ENCODE results near the gene MAG.

The MAG gene

GRCh38 chr19:35292421-35293362 lies 731 bp downstream of the MAG start:
- peaks cover 10 to 47% (median 37%) of the 10 kb centered on the region in 5 donors for H3K27me3 ChIP-seq (ENCODE audit: control insufficient read depth in 5 of 5, insufficient read depth in 4 of 5, low read length in 5 of 5)
- no peaks in the 10 kb centered on the region for H3K9me3 ChIP-seq (ENCODE audit: control insufficient read depth in 5 of 5, low read length in 5 of 5)
- peaks cover 0 to 3% (median 0%) of the 10 kb centered on the region in 5 donors for H3K4me1 ChIP-seq (ENCODE audit: control insufficient read depth in 5 of 5, insufficient read depth in 5 of 5, low read length in 5 of 5)
- no peak overlapping the region for H3K4me3 ChIP-seq (ENCODE audit: low read depth in 1 of 5, low read length in 5 of 5)
- H3K9ac ChIP-seq (ENCODE audit: low read length in 5 of 5): no peak overlapping the region
- H3K27ac ChIP-seq (ENCODE audit: low read depth, low read length): no peak overlapping the region
- H3K36me3 ChIP-seq (ENCODE audit: control insufficient read depth in 5 of 5, insufficient read depth in 5 of 5, low read length in 5 of 5): no peaks in the 10 kb centered on the region

DNA sequence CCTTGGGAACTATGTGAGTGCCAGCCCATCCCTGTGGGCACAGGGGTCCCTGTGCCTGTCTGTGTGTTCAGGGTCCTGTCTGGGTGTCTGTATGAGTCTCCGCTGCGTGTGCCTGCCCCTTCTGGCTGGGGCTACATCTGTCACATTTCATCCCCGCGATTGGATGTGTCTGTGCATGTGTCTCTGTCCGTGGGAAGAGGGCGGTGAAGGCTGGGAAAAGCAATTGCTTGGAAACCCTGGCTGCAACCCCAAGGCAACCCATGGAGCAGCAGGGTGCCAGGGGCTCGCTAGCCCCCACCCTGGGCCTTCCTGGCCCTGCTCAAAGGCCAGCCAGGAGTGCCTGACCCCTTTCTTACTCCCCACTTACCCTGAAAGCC lies 1.4 kb downstream of the MAG start:
- H3K4me3 ChIP-seq (ENCODE audit: low read depth in 1 of 5, low read length in 5 of 5): no peak overlapping the region
- H3K9me3 ChIP-seq (ENCODE audit: control insufficient read depth in 5 of 5, low read length in 5 of 5): no peaks in the 10 kb centered on the region
- H3K9ac ChIP-seq (ENCODE audit: low read length in 5 of 5): no peak overlapping the region
- H3K27me3 ChIP-seq (ENCODE audit: control insufficient read depth in 5 of 5, insufficient read depth in 4 of 5, low read length in 5 of 5): peaks cover 10 to 47% (median 43%) of the 10 kb centered on the region in 5 donors
- no peak overlapping the region for H3K27ac ChIP-seq (ENCODE audit: low read depth, low read length)
- H3K4me1 ChIP-seq (ENCODE audit: control insufficient read depth in 5 of 5, insufficient read depth in 5 of 5, low read length in 5 of 5): peaks cover 0 to 3% (median 0%) of the 10 kb centered on the region in 5 donors
- no peaks in the 10 kb centered on the region for H3K36me3 ChIP-seq (ENCODE audit: control insufficient read depth in 5 of 5, insufficient read depth in 5 of 5, low read length in 5 of 5)

DNA sequence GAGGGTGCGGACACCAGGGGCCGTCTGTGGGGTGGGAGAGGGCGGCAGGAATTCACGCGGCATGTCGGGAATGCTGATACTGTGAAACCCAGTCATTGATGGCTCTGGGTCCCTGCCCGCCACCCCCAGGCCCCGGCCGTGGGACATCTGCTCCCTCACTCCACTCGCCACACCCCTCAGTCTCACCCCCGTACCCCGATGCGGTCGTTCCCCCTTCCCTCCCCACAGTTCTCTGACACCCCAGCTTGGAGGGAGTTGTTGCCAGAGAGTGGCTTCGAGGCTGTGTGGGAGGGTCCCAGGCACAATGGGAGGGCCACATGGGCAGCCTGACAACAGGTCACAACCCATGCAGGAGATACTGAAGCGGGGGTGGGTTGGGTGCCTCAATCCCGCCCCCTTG lies 1.8 kb downstream of the MAG start:
- peaks cover 0 to 3% (median 0%) of the 10 kb centered on the region in 5 donors for H3K4me1 ChIP-seq (ENCODE audit: control insufficient read depth in 5 of 5, insufficient read depth in 5 of 5, low read length in 5 of 5)
- H3K27me3 ChIP-seq (ENCODE audit: control insufficient read depth in 5 of 5, insufficient read depth in 4 of 5, low read length in 5 of 5): peaks cover 10 to 48% (median 45%) of the 10 kb centered on the region in 5 donors
- no peaks in the 10 kb centered on the region for H3K36me3 ChIP-seq (ENCODE audit: control insufficient read depth in 5 of 5, insufficient read depth in 5 of 5, low read length in 5 of 5)
- no peak overlapping the region for H3K4me3 ChIP-seq (ENCODE audit: low read depth in 1 of 5, low read length in 5 of 5)
- no peak overlapping the region for H3K27ac ChIP-seq (ENCODE audit: low read depth, low read length)
- H3K9me3 ChIP-seq (ENCODE audit: control insufficient read depth in 5 of 5, low read length in 5 of 5): no peaks in the 10 kb centered on the region
- no peak overlapping the region for H3K9ac ChIP-seq (ENCODE audit: low read length in 5 of 5)

DNA sequence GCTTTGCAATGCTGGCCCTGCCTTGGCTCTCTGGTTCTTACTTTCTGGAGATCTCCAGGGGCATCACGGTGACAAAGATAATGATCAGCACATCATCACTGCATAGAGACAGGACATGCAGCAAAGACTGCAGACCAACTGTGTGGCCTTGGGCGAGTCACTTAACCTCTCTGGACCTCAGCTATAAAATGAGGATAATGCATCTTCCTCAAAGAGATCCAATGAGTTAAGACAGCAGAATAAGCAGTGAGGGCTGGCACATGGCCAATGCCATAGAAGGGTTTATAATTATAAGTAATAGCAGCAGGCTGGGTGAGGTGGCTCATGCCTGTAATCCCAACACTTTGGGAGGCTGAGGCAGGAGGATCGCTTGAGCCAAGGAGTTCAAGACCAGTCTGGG lies 2.4 kb downstream of the MAG start:
- no peaks in the 10 kb centered on the region for H3K9me3 ChIP-seq (ENCODE audit: control insufficient read depth in 5 of 5, low read length in 5 of 5)
- no peaks in the 10 kb centered on the region for H3K36me3 ChIP-seq (ENCODE audit: control insufficient read depth in 5 of 5, insufficient read depth in 5 of 5, low read length in 5 of 5)
- H3K4me1 ChIP-seq (ENCODE audit: control insufficient read depth in 5 of 5, insufficient read depth in 5 of 5, low read length in 5 of 5): peaks cover 0 to 3% (median 0%) of the 10 kb centered on the region in 5 donors
- H3K27ac ChIP-seq (ENCODE audit: low read depth, low read length): no peak overlapping the region
- H3K9ac ChIP-seq (ENCODE audit: low read length in 5 of 5): no peak overlapping the region
- peaks cover 10 to 48% (median 45%) of the 10 kb centered on the region in 5 donors for H3K27me3 ChIP-seq (ENCODE audit: control insufficient read depth in 5 of 5, insufficient read depth in 4 of 5, low read length in 5 of 5)
- no peak overlapping the region for H3K4me3 ChIP-seq (ENCODE audit: low read depth in 1 of 5, low read length in 5 of 5)

GRCh38 chr19:35294859-35295791 lies 3.2 kb downstream of the MAG start:
- Histone ChIP-seq H3K9me3 (ENCODE audit: control insufficient read depth in 5 of 5, low read length in 5 of 5) (no peaks in the 10 kb centered on the region), H3K27me3 (ENCODE audit: control insufficient read depth in 5 of 5, insufficient read depth in 4 of 5, low read length in 5 of 5) (peaks cover 10 to 53% (median 48%) of the 10 kb centered on the region in 5 donors), H3K4me3 (ENCODE audit: low read depth in 1 of 5, low read length in 5 of 5) (no peak overlapping the region), H3K4me1 (ENCODE audit: control insufficient read depth in 5 of 5, insufficient read depth in 5 of 5, low read length in 5 of 5) (peaks cover 0 to 3% (median 0%) of the 10 kb centered on the region in 5 donors), H3K9ac (ENCODE audit: low read length in 5 of 5) (no peak overlapping the region), H3K36me3 (ENCODE audit: control insufficient read depth in 5 of 5, insufficient read depth in 5 of 5, low read length in 5 of 5) (no peaks in the 10 kb centered on the region), H3K27ac (ENCODE audit: low read depth, low read length) (no peak overlapping the region)

DNA sequence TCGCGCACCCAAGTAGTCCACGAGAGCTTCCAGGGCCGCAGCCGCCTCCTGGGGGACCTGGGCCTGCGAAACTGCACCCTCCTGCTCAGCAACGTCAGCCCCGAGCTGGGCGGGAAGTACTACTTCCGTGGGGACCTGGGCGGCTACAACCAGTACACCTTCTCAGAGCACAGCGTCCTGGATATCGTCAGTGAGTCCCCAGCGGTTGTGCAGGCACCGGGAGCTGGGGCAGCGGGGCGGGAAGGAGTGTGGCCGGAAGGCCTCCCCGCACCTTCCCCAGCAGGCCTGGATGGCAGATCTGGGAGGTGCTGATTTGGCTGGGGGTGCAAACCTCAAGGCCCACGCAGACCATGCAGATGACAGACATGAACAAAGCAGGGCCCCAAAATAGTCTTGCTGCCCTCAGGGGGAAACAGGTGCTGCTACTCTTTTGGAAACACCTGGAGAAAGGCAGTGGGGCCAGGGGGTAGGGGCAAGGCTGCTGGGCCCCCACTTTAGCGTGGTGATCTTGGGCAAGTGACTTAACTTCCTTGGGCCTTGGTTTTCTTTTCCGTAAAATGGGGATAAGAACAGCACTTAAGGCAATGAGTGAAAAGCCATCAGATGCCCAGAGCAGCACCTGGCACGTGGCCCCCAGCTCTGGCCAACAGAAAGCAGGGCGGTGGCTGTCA lies 4.0 kb downstream of the MAG start:
- Histone ChIP-seq H3K27me3 (ENCODE audit: control insufficient read depth in 5 of 5, insufficient read depth in 4 of 5, low read length in 5 of 5) (peaks cover 10 to 55% (median 51%) of the 10 kb centered on the region in 5 donors), H3K36me3 (ENCODE audit: control insufficient read depth in 5 of 5, insufficient read depth in 5 of 5, low read length in 5 of 5) (no peaks in the 10 kb centered on the region), H3K9me3 (ENCODE audit: control insufficient read depth in 5 of 5, low read length in 5 of 5) (no peaks in the 10 kb centered on the region), H3K4me1 (ENCODE audit: control insufficient read depth in 5 of 5, insufficient read depth in 5 of 5, low read length in 5 of 5) (peaks cover 0 to 3% (median 0%) of the 10 kb centered on the region in 5 donors), H3K4me3 (ENCODE audit: low read depth in 1 of 5, low read length in 5 of 5) (no peak overlapping the region), H3K27ac (ENCODE audit: low read depth, low read length) (no peak overlapping the region), H3K9ac (ENCODE audit: low read length in 5 of 5) (no peak overlapping the region)

DNA sequence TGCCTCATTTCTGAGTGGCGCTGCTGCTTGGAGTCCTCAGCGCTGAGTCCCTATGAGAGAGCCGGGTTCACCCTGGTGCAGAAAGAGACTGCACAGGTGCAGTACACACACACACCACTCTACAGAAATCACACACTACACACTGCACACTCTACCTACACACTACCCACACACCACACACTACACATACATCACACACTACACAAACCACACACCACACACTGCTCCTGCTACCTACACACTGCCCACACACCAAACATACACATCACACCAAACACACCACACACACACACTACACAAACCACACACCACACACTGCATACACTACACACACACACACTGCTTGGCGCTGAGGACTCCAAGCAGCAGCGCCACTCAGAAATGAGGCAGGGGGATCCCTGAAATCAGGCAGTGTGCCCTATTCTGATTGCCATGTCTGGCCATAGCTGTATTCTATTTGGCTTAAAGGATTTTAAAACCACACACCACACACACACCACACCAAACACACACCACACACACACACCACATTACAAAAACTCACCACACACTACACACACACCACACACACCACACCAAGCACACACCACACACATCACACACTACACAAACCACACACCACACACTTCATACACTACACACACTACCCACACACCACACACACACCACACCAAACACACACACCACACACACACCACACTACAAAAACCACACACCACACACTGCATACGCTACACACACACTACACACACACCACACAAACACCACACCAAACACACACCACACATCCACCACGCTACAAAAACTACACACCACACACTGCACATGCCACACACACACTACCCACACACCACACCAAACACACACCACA lies 4.9 kb downstream of the MAG start:
- Histone ChIP-seq H3K27me3 (ENCODE audit: control insufficient read depth in 5 of 5, insufficient read depth in 4 of 5, low read length in 5 of 5) (peaks cover 10 to 48% (median 45%) of the 10 kb centered on the region in 5 donors), H3K36me3 (ENCODE audit: control insufficient read depth in 5 of 5, insufficient read depth in 5 of 5, low read length in 5 of 5) (no peaks in the 10 kb centered on the region), H3K9me3 (ENCODE audit: control insufficient read depth in 5 of 5, low read length in 5 of 5) (no peaks in the 10 kb centered on the region), H3K27ac (ENCODE audit: low read depth, low read length) (no peak overlapping the region), H3K4me1 (ENCODE audit: control insufficient read depth in 5 of 5, insufficient read depth in 5 of 5, low read length in 5 of 5) (peaks cover 0 to 3% (median 0%) of the 10 kb centered on the region in 5 donors), H3K9ac (ENCODE audit: low read length in 5 of 5) (no peak overlapping the region), H3K4me3 (ENCODE audit: low read depth in 1 of 5, low read length in 5 of 5) (no peak overlapping the region)

GRCh38 chr19:35297515-35297848 lies 5.5 kb downstream of the MAG start:
- peaks cover 0 to 3% (median 0%) of the 10 kb centered on the region in 5 donors for H3K4me1 ChIP-seq (ENCODE audit: control insufficient read depth in 5 of 5, insufficient read depth in 5 of 5, low read length in 5 of 5)
- no peak overlapping the region for H3K9ac ChIP-seq (ENCODE audit: low read length in 5 of 5)
- no peaks in the 10 kb centered on the region for H3K36me3 ChIP-seq (ENCODE audit: control insufficient read depth in 5 of 5, insufficient read depth in 5 of 5, low read length in 5 of 5)
- H3K27ac ChIP-seq (ENCODE audit: low read depth, low read length): no peak overlapping the region
- no peak overlapping the region for H3K4me3 ChIP-seq (ENCODE audit: low read depth in 1 of 5, low read length in 5 of 5)
- H3K27me3 ChIP-seq (ENCODE audit: control insufficient read depth in 5 of 5, insufficient read depth in 4 of 5, low read length in 5 of 5): peaks cover 5 to 43% (median 42%) of the 10 kb centered on the region in 5 donors
- H3K9me3 ChIP-seq (ENCODE audit: control insufficient read depth in 5 of 5, low read length in 5 of 5): no peaks in the 10 kb centered on the region

- no peak overlapping the region for H3K9ac ChIP-seq (ENCODE audit: low read length in 5 of 5)
- no peaks in the 10 kb centered on the region for H3K9me3 ChIP-seq (ENCODE audit: control insufficient read depth in 5 of 5, low read length in 5 of 5)
- no peaks in the 10 kb centered on the region for H3K36me3 ChIP-seq (ENCODE audit: control insufficient read depth in 5 of 5, insufficient read depth in 5 of 5, low read length in 5 of 5)
- peaks cover 3 to 41% (median 40%) of the 10 kb centered on the region in 5 donors for H3K27me3 ChIP-seq (ENCODE audit: control insufficient read depth in 5 of 5, insufficient read depth in 4 of 5, low read length in 5 of 5)
- no peak overlapping the region for H3K27ac ChIP-seq (ENCODE audit: low read depth, low read length)
- H3K4me1 ChIP-seq (ENCODE audit: control insufficient read depth in 5 of 5, insufficient read depth in 5 of 5, low read length in 5 of 5): peaks cover 0 to 3% (median 0%) of the 10 kb centered on the region in 5 donors
- no peak overlapping the region for H3K4me3 ChIP-seq (ENCODE audit: low read depth in 1 of 5, low read length in 5 of 5)
Measured at GRCh38 chr19:35297922-35298321, 6.0 kb downstream of the MAG start.

Data from subcutaneous abdominal adipose tissue (tissue), 5 donors.